HG02884 (cell line): ENCODE measurements around the gene PFDN5.
"Not testable (repeated sequence)": the region's sequence is repeated elsewhere in the genome, so short reads cannot be mapped to it uniquely, and the experiment has no call there.

Experiments
- ATAC-seq: cut with Tn5 transposase; IDR thresholded peaks from one replicate; pipeline ENCODE4 v1.9.1; 2021; ENCODE audit warnings: mild to moderate bottlenecking, moderate library complexity; ENCODE audit not compliant: unreplicated experiment

The PFDN5 gene

DNA sequence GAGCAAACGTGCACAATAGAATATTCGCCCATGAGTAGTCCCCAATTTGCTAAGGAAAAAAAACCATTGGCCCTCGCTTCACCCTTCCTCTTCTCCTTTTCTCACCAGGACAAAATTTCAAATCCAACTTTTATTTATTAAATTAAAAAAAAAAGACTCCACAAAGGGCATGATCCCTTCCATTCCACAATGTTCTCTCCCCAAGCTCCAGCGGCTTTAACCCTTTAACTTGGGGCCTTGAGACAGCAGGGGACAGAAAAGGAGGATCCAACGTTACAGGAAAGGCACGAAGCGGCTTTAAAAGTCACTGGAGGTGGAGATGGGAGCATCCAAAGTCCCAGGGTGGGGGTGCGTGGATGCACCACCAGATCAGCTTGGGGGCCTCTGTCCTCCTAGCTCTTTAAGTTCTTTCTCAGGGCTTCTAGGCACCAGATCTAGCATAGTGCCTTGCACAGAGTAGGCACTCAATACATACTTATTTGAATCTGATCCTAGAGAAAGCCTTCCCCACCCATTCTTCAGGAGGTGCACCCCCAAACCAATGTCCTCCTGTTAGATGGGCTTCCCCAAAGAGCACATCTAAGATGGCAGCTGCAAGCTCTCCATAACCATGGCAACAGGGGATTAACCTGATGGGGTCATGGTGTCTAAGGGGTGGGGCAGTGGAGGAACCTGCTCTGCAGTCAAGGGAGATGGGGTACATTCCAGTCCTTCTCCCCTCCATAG lies 31.3 kb downstream of the PFDN5 start:
- no peak for ATAC-seq

DNA sequence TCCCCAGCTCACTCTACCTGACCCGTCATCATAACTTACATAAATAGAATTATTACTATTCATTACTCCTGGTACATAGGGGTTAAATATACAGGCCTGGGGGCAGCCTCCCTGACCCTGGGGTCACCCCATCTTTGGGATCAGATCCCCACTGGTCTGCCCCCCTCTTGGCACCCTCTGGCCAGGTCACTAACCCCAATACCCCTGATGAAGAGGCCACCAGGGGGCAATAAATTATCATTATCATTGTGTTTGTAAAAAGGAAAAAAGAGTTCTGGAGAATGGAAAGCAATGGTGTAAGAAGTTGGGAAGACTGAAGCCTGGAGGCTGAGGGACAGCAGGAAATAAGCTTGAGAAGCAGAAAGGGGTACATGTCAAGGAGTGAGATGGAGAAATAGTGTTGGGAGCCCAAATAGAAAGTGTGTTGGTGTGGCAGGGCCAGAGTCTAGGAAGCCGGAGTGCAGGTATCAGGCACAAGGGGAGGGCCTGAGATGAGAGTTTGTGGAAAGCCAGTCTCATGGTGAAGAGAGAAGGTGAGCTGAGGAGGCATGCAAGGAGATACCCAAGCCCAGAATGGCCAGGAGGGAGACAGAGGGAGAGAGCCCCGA lies 32.2 kb downstream of the PFDN5 start:
- no peak for ATAC-seq

GRCh38 chr12:53328043-53328435 lies 32.7 kb downstream of the PFDN5 start:
- ATAC-seq, result no peak

- ATAC-seq, result no peak
These were observed 35.3 kb downstream of the PFDN5 start for GRCh38 chr12:53330671-53331070.

DNA sequence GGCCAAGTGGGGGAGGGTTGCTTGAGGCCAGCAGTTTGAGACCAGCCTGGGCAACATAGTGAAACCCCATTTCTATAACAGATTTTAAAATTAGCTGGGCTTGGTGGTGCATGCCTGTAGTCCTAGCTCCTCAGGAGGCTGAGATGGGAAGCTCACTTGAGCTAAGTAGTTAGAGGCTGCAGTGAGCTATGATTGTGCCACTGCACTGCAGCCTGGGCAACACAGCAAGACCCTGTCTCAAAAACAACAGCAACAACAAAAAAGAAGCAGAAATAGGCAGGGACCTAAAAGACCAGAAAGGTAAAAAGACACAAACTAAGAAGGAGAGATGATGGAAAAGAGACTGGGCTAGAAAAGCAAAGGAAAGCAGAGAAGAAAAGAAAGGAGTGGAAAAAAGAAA lies 37.0 kb downstream of the PFDN5 start:
- ATAC-seq, result not testable (repeated sequence)

GRCh38 chr12:53332744-53333143 lies 37.4 kb downstream of the PFDN5 start:
- no peak for ATAC-seq

- no peak for ATAC-seq
These were observed 37.9 kb downstream of the PFDN5 start for GRCh38 chr12:53333289-53333688.

DNA sequence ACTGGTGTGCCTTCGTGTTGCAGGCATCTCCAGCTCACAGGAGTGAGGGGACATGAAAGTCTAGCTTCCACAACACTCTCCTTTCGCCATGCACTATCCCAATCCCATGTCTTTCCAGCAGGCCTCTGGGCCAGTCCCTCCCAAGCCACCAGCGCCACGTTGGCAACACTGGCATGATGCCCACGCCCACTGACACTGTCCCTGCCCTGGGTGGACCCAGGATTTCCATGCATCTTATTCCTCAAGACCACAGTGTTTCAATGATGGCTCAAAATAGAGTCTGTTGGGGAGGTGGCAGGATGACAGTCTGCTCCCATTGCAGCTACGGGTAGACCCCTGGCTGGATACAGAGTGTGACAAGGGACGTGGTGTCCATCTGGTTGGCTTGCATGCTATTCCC lies 38.5 kb downstream of the PFDN5 start:
- no peak for ATAC-seq

GRCh38 chr12:53334822-53335221 lies 39.5 kb downstream of the PFDN5 start:
- ATAC-seq, result no peak

DNA sequence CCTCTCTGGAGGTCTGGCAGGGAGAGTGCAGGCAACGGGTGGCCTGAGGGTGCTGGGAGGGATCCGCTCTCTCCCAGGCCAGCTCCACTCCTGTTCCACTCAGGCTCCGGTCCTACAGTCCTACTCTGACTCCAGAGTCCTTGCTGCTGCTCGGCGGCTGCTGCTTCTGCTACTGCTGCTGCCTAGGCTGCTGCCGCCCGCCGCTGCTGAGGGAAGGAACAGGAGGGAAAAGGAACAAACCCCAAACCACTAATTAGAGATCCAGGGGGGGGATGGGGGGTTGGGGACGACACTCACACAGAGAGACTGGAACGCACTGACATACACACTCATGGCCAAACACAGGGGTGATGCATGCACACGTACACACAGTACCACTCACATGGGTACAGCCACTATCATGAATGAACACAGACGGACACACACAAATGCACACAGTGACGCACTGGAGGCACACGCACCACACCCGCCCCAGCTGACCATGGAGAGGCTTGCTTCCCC lies 40.9 kb downstream of the PFDN5 start, which contains the start of gene SP7:
TSS of gene SP7 (minus strand) at position 174 of the 501 bp plus-strand sequence. CDS start 708 bp downstream, outside the sequence.
- ATAC-seq, result no peak

GRCh38 chr12:53338017-53338416 lies 42.7 kb downstream of the PFDN5 start:
- no peak for ATAC-seq

- ATAC-seq, result no peak
These were observed 43.6 kb downstream of the PFDN5 start for GRCh38 chr12:53338916-53339315.

- ATAC-seq, result no peak
These were observed 45.1 kb downstream of the PFDN5 start for GRCh38 chr12:53340398-53340797.

DNA sequence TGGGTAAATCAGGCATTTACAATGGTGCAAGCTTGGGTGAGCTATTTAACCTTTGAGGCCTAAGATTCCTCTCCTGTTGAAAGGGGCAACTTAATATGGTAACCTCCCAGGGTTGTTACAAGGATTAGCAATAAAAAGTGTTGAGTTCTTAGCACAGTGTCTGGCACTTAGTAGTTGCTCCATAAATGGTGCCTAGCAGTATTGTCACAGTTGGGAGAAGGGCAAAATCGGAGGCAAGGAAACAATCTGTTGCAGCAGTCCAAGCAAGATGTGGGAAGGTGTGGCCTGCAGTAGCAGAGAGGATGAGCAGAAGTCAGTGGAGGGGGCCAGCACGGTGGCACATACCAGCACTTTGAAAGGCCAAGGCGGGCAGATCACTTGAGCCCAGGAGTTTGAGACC lies 48.1 kb downstream of the PFDN5 start:
- no peak for ATAC-seq

DNA sequence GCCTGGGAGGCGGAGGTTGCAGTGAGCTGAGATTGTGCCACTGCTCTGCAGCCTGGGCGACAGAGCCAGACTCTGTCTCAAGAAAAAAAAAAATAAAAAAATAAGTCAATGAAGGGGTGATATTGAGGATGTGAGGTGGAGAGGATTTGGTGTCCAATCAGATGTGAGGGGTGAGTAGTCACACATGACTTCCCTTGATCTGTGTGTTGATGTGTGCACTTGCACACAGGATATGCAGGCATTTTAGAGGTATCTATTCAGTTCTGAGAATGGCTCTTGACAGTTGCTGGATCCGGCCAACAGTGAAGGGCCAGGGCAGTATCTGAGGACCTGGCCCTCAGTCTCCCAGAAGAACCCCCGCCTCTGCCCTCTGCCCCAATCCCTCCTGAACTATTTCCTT lies 48.6 kb downstream of the PFDN5 start:
- ATAC-seq, result no peak

DNA sequence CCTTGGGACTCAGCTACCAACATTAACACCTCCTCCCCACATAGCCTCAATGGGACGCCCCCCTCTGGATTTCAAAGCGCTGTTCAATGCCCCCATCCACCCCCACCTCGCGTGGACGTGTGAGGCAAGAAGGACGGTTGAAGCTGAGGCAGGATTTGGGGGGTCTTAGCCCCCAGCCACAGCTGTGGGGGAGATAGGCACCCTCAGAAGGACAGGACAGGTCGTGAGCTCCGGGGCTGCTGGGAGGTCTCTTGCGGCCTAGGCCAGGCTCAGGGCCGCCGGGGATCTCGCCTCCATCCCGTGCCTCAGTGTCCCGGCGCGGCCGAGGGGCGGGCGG lies 49.1 kb downstream of the PFDN5 start:
- ATAC-seq, result no peak

DNA sequence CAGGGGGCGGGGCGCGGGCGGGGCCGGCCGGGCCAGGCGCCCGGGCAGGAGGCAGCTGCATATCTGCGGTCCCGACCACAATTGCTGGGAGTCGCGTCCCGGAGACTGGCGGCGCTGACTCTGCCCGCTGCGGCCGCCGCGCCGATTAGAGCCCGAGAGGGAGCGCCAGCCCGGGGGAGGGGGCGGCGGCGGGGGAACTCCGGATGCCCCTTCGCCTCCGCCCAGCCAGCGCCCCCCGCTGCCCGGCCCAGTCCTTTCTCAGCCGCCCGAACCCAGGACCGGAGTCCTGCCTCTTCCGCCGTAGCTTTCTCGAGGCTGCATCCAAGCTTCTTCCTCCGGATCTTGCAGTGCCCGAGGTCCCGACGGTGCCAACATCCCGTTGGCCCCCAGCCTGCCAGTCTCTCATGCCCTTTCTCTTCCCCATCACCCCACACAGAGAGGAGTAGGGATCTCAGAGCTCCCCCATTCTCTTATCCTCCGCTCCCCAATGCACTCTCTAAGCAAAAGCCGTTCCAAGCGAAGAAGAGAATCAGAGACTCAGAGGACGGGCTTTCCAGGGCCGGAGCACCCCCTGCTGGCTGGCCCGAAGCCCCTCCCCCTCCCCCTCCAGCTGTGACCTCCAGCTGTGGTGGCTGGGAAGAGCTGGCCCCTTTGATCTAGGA lies 49.6 kb downstream of the PFDN5 start:
- ATAC-seq, result peak; percentile 50

DNA sequence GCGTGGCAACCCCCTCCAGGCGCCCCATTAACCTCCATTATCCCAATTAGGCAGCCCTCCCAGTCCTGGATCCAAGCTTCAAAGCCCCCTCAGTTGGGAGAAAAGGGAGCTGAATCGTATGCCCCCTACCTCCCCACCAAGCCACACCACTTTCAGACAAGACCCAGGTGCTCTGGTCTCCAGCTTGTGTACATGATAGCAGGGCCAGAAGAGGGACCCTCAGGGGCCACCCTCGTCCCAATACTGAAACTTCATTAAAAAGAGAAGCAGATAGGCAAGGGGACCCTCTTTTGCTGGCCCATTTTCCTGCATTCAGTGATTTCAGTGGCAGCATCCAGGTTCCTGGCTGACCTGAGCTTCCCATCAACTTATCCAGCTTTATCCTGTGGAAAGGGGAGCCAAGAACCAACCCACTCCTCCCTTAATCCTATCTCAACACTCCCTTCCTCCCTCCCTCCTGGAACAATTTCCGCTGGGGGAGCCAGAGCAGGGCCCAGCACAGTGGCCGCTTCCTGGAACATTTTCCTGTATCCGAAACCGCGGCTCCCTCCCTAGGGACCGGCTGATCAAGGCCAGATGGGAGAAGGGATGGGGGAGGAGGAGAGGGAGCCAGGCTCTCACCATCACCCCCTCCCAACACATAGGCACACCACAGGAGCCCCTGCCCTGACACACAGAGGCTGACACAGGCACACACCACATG lies 50.3 kb downstream of the PFDN5 start:
- no peak for ATAC-seq

- no peak for ATAC-seq
These were observed 51.1 kb downstream of the PFDN5 start for GRCh38 chr12:53346491-53346890.

- no peak for ATAC-seq
These were observed 52.6 kb downstream of the PFDN5 start for GRCh38 chr12:53347905-53348304.
